Adipocyte (in vitro differentiated cells): Measurements from ENCODE around the gene TMEM38B.
"Not testable (repeated sequence)": the region's sequence is repeated elsewhere in the genome, so short reads cannot be mapped to it uniquely, and the experiment has no call there.

Source experiments
- DNase-seq: peaks from one replicate; pipeline ENCODE4 v3.0.0-alpha.2; 2015; ENCODE audit warnings: low read depth
- H3K27me3 ChIP-seq: replicated peaks from 2 replicates; pipeline ENCODE4 v1.7.0; 2013; ENCODE audit warnings: mild to moderate bottlenecking, low read length, moderate library complexity; ENCODE audit not compliant: control insufficient read depth, insufficient read depth
- H3K36me3 ChIP-seq: 2 replicates; pipeline ENCODE4 v1.7.0; 2013; ENCODE audit warnings: low read length, mild to moderate bottlenecking, moderate library complexity; ENCODE audit not compliant: control insufficient read depth, insufficient read depth, severe bottlenecking
- H3K4me1 ChIP-seq: 2 replicates; pipeline ENCODE4 v1.7.0; 2013; ENCODE audit warnings: mild to moderate bottlenecking, low read length, moderate library complexity; ENCODE audit not compliant: control insufficient read depth, insufficient read depth
- H3K4me3 ChIP-seq: 2 replicates; pipeline ENCODE4 v1.7.0; 2013; ENCODE audit warnings: mild to moderate bottlenecking, low read length, moderate library complexity
- H3K9ac ChIP-seq: 2 replicates; pipeline ENCODE4 v1.7.0; 2013; ENCODE audit warnings: mild to moderate bottlenecking, low read length, moderate library complexity
- H3K9me3 ChIP-seq: 2 replicates; pipeline ENCODE4 v1.7.0; 2013; ENCODE audit warnings: mild to moderate bottlenecking, low read length, moderate library complexity; ENCODE audit not compliant: control insufficient read depth

TMEM38B gene

DNA sequence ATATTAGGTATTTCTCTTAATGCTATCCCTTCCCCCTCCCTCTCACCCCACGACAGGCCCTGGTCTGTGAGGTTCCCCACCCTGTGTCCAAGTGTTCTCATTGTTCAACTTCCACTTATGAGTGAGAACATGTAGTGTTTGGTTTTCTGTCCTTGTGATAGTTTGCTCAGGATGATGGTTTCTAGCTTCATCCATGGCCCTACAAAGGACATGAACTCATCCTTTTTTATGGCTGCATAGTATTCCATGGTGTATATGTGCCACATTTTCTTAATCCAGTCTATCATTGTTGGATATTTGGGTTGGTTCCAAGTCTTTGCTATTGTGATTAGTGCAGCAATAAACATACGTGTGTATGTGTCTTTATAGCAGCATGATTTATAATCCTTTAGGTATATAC is 37.1 kb downstream of the TMEM38B start:
- not testable (repeated sequence) for H3K27me3 ChIP-seq, H3K36me3 ChIP-seq

DNA sequence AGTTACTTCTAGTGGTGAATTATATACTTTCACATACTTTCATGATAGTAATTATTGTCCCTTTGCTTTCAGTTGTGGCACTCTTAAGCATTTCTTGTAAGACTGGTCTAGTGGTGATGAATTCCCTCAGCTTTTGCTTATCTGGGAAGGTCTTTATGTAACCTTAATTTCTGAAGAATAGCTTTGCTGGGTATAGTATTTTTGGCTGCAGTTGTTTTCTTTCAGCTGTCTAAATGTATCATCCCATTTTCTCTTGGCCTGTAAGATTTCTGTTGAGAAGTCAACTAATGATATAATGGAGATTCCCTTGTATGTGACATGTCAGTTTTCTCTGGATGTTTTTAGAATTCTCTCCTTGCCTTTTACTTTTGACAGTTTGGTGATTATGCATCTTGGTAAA is 41.0 kb downstream of the TMEM38B start:
- H3K36me3 ChIP-seq: peaks cover 4% of the 10 kb centered on the region
- DNase-seq: no peak
- no peaks in the 10 kb centered on the region for H3K27me3 ChIP-seq

More for the DNA sequence above, 37.1 kb downstream of the TMEM38B start:
- not testable (repeated sequence) for H3K4me1 ChIP-seq, H3K9ac ChIP-seq, H3K4me3 ChIP-seq, DNase-seq
- H3K9me3 ChIP-seq: peaks cover 25% of the 10 kb centered on the region

DNA sequence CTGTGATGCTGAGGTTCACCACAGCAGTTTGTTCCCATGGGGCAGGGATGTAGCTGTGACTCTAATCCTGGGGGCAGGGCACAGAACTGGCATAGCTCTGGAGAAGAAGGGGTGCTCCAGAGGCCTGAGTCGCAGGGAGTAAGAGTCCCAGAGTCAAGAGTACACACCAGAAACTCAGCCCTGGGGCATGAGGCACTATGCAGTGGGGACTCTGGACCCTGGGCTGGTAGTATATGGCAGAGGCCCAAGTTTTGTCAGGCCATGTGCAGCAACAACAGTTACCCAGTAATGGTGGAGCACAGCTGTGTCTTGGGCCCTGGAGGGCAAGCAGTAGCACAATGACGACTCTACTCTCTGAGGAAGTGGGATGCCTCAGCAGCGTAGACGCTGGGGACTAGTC is 42.9 kb downstream of the TMEM38B start:
- no peak overlapping the region for H3K9ac ChIP-seq
- no peaks in the 10 kb centered on the region for H3K27me3 ChIP-seq

More for the DNA sequence above, 41.0 kb downstream of the TMEM38B start:
- Histone ChIP-seq H3K9ac (no peak overlapping the region), H3K4me1 (no peaks in the 10 kb centered on the region), H3K4me3 (no peak overlapping the region), H3K9me3 (peaks cover 28% of the 10 kb centered on the region)

DNA sequence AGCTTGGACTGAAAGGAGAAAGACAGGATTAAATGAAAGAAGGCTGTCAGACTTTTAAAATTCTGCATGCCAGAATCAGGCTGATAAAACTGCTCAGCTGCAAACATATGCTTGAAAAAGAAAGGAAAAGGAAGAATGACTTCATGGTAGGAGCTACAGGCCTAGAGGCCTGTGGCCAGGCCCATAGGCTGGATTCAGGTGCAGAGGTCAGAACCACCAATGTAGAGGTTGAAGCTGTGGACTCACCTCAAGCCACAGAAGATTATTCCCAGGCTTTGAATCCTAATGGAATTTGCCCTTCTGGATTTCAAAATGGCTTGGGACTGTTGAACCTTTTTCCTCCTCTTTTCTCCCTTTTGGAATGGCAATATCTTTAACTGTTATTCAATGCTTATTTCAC is 47.7 kb downstream of the TMEM38B start:
- DNase-seq: no peak
- H3K4me1 ChIP-seq: no peaks in the 10 kb centered on the region
- H3K36me3 ChIP-seq: no peaks in the 10 kb centered on the region

More for the DNA sequence above, 42.9 kb downstream of the TMEM38B start:
- H3K9me3 ChIP-seq: peaks cover 28% of the 10 kb centered on the region
- DNase-seq: no peak
- peaks cover 4% of the 10 kb centered on the region for H3K36me3 ChIP-seq
- no peak overlapping the region for H3K4me3 ChIP-seq
- no peaks in the 10 kb centered on the region for H3K4me1 ChIP-seq

DNA sequence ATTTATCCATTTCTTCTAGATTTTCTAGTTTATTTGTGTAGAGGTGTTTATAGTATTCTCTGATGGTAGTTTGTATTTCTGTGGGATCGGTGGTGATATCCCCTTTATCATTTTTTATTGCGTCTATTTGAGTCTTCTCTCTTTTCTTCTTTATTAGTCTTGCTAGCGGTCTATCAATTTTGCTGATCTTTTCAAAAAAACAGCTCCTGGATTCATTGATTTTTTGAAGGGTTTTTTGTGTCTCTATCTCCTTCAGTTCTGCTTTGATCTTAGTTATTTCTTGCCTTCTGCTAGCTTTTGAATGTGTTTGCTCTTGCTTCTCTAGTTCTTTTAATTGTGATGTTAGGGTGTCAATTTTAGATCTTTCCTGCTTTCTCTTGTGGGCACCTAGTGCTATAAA is 53.0 kb downstream of the TMEM38B start:
- not testable (repeated sequence) for H3K27me3 ChIP-seq, H3K36me3 ChIP-seq, H3K4me3 ChIP-seq, H3K9me3 ChIP-seq, H3K4me1 ChIP-seq, DNase-seq, H3K9ac ChIP-seq

More for the DNA sequence above, 47.7 kb downstream of the TMEM38B start:
- no peak overlapping the region for H3K9ac ChIP-seq
- H3K9me3 ChIP-seq: no peaks in the 10 kb centered on the region
- no peaks in the 10 kb centered on the region for H3K27me3 ChIP-seq
- H3K4me3 ChIP-seq: no peak overlapping the region

DNA sequence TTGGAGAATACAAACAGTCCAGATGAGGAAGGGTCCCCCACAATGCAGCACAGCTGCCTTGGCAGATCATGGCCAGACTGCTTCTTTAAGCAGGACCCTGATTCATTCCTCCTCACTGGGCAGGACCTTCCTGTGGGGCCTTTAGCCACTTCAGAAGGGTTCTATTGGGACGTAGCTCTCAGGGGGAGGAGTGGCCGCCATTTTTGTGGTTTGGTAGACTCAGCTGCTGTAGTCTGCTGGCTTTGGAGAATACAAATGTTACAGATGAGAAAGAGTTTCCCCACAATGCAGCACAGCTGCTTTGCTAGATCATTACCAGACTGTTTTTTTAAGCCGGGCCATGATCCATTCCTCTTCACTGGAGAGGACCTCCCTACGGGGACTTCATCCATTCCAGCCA is 57.4 kb downstream of the TMEM38B start:
- H3K9me3 ChIP-seq: peaks cover 18% of the 10 kb centered on the region
- DNase-seq: no peak
- H3K36me3 ChIP-seq: peaks cover 14% of the 10 kb centered on the region
- H3K4me3 ChIP-seq: no peak overlapping the region
- H3K9ac ChIP-seq: no peak overlapping the region
- H3K27me3 ChIP-seq: no peaks in the 10 kb centered on the region
- H3K4me1 ChIP-seq: no peaks in the 10 kb centered on the region

DNA sequence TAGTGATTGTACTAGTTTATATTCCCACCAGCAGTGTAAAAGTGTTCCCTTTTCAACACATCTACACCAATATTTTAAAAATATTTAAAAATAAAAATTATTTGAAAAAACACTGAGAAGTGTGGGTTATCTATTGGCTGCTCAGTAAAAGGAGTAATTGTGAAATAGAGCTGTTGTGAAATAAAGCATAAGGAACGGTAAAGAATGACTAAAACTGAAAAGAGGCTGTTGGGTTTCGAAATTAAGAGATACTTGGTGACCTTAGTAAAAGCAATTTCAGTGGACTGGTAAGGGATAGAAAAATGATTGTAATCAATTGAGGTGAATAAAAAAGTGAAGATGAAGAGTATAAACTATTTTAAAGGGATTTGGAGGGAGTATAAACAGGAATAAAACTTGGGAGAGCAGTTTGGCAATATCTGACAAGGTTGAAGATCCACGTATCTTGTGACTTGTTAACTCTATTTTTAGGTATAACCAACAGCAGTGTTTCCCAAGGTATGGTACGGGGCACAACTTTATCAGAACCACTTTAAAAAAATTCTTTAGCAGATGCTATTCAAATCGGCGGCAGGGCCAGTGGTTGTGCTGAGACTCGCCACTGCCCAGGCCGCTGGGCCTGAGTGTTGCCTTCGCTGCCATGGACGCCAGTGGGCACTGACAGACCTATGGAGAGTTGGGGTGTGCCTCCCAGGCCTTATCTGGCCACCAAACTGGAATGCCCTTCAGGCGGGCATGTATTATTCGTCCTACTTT is 63.3 kb downstream of the TMEM38B start:
- H3K27me3 ChIP-seq: no peaks in the 10 kb centered on the region
- H3K9ac ChIP-seq: no peak overlapping the region
- peak; percentile 11 for DNase-seq
- H3K4me3 ChIP-seq: no peak overlapping the region
- peaks cover 16% of the 10 kb centered on the region for H3K9me3 ChIP-seq
- no peaks in the 10 kb centered on the region for H3K4me1 ChIP-seq
- H3K36me3 ChIP-seq: peaks cover 6% of the 10 kb centered on the region

DNA sequence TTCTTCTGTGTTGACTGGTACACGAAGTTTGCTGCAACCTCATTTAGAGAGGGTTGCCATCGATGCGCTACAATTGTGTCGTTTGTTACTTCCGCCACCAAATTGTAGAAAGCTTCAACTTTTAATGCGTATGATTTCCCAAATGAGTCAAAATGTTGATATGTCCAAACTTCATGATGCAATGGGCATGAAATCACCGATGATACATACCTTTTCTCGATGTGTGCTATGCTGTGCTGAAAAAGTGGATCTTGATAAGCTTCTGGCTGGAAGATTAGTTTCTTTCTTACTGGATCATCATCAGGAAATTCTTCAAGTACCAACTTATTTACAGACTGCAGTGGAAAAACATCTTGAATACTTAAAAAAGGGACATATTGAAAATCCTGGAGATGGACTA is 65.7 kb downstream of the TMEM38B start:
- no peaks in the 10 kb centered on the region for H3K9me3 ChIP-seq
- H3K27me3 ChIP-seq: no peaks in the 10 kb centered on the region
- no peak overlapping the region for H3K4me3 ChIP-seq
- H3K36me3 ChIP-seq: no peaks in the 10 kb centered on the region
- H3K9ac ChIP-seq: no peak overlapping the region
- DNase-seq: no peak
- H3K4me1 ChIP-seq: no peaks in the 10 kb centered on the region

DNA sequence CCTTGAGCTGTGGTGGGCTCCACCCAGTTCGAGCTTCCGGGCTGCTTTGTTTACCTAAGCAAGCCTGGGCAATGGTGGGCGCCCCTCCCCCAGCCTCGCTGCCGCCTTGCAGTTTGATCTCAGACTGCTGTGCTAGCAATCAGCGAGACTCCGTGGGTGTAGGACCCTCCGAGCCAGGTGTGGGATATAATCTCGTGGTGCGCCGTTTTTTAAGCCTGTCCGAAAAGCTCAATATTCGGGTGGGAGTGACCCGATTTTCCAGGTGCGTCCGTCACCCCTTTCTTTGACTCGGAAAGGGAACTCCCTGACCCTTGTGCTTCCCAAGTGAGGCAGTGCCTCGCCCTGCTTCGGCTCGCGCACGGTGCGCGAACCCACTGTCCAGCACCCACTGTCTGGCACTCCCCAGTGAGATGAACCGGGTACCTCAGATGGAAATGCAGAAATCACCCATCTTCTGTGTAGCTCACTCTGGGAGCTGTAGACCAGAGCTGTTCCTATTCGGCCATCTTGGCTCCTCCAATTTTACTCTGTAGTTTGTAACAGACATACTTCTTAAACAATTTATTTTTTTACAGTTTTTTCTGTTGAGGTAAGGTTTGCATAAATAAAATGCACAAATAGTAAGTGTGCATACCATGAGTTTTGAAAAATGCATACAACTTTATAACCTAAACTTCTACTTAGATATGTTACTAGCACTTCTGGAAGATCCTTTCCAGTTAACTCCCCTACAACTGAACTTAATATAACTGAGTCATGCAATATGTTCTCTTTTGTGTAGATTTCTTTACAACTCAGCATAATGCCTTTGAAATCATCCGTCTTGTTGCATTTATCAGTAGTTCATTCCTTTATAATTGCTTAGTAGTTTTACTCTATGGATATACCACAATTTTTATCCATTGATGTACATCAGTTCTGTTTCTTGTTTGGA is 88.5 kb downstream of the TMEM38B start:
- H3K36me3 ChIP-seq, DNase-seq, H3K9ac ChIP-seq, H3K4me1 ChIP-seq, H3K27me3 ChIP-seq, H3K9me3 ChIP-seq, H3K4me3 ChIP-seq: not testable (repeated sequence)

DNA sequence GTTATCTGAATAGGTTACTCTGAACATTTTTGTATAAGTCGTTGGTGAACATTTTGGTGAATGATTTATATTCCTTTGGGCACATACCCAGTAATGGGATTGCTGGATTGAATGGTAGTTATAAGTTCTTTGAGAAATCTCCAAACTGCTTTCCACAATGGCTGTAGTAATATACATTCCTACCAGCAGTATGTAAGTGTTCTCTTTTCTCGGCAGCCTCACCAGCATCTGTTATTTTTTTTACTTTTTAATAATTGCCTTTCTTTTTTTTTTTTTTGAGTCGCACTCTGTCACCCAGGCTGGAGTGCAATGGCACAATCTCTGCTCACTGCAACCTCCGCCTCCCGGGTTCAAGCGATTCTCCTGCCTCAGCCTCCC is 89.1 kb downstream of the TMEM38B start:
- DNase-seq, H3K9ac ChIP-seq, H3K36me3 ChIP-seq, H3K4me3 ChIP-seq, H3K27me3 ChIP-seq, H3K9me3 ChIP-seq, H3K4me1 ChIP-seq: not testable (repeated sequence)

DNA sequence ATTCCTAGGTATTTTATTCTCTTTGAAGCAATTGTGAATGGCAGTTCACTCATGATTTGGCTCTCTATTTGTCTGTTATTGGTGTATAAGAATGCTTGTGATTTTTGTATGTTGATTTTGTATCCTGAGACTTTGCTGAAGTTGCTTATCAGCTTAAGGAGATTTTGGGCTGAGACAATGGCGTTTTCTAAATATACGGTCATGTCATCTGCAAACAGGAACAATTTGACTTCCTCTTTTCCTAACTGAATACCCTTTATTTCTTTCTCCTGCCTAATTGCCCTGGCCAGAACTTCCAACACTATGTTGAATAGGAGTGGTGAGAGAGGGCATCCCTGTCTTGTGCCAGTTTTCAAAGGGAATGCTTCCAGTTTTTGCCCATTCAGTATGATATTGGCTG is 92.5 kb downstream of the TMEM38B start:
- not testable (repeated sequence) for H3K9me3 ChIP-seq

More for the DNA sequence above, 92.5 kb downstream of the TMEM38B start:
- H3K27me3 ChIP-seq, H3K4me3 ChIP-seq, DNase-seq, H3K36me3 ChIP-seq, H3K9ac ChIP-seq, H3K4me1 ChIP-seq: not testable (repeated sequence)
